Peyer's patch (tissue), 4 donors: ENCODE measurements around the gene ZNF581.

Experiments
- POLR2A ChIP-seq, 2 donors: fragments of 450-650 bp; IDR thresholded peaks; one replicate each; pipeline ENCODE4 v1.5.1; 2017; ENCODE audit warnings: antibody characterized with exemption in 2 of 2, mild to moderate bottlenecking in 2 of 2, moderate library complexity in 2 of 2
- TF ChIP-seq, protein P1 (sequence below), 6 experiments: fragments of 450-650 bp in 4 of 6; fragments of 200-600 bp in 2 of 6; sonication (generic) in 1 of 6; IDR thresholded peaks; one replicate each; pipeline ENCODE4 v1.5.1; 2017 to 2019; ENCODE audit warnings: antibody characterized with exemption in 6 of 6, mild to moderate bottlenecking in 3 of 6, moderate library complexity in 1 of 6

DNA sequence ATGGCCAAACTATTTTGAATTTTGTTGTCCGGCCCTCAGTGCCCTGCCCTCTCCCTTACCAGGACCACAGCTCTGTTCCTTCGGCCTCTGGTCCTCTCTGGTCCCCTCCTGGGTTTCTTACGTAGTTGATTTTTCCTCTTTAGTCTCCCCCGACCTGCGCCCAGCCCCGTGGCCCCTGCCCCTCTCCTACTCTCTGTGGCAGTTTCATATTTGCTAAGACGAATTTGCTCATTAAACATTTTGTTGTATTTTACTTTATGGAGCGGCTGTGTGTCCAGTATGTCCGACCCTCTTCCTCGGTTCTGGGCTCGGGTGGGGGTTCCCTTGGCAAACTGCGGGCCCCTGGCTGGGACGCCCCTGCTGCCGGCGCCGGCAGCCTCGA, 31.0 kb downstream of the ZNF581 start:
- TF ChIP-seq, protein P1, sequence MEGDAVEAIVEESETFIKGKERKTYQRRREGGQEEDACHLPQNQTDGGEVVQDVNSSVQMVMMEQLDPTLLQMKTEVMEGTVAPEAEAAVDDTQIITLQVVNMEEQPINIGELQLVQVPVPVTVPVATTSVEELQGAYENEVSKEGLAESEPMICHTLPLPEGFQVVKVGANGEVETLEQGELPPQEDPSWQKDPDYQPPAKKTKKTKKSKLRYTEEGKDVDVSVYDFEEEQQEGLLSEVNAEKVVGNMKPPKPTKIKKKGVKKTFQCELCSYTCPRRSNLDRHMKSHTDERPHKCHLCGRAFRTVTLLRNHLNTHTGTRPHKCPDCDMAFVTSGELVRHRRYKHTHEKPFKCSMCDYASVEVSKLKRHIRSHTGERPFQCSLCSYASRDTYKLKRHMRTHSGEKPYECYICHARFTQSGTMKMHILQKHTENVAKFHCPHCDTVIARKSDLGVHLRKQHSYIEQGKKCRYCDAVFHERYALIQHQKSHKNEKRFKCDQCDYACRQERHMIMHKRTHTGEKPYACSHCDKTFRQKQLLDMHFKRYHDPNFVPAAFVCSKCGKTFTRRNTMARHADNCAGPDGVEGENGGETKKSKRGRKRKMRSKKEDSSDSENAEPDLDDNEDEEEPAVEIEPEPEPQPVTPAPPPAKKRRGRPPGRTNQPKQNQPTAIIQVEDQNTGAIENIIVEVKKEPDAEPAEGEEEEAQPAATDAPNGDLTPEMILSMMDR (IDR thresholded peaks at IDR 0.05): no peak
- TF ChIP-seq POLR2A (IDR thresholded peaks at IDR 0.05): no peak
